ENCODE results near the gene IRF2BP2.

DNA sequence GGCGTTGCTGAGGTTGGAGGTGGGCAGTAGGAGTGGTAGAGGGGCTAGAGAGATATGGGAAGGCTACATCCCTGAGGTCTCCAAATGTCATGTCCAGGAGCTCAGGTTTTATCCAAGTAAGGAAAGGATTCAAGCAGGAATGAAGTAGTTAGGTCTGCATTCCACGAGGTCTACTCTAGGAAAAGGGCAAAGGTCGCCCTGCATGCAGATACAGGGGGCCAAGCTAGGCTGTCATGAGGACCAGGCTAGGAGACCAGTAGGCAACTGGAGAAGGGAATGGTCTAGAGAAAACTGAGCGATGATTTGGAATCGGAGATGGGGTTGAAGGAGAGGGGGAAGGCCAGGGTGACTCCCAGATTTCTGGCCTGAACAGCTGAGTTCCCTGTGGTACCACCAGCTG is 48.7 kb downstream of the IRF2BP2 start:
- TF ChIP-seq, protein P1, sequence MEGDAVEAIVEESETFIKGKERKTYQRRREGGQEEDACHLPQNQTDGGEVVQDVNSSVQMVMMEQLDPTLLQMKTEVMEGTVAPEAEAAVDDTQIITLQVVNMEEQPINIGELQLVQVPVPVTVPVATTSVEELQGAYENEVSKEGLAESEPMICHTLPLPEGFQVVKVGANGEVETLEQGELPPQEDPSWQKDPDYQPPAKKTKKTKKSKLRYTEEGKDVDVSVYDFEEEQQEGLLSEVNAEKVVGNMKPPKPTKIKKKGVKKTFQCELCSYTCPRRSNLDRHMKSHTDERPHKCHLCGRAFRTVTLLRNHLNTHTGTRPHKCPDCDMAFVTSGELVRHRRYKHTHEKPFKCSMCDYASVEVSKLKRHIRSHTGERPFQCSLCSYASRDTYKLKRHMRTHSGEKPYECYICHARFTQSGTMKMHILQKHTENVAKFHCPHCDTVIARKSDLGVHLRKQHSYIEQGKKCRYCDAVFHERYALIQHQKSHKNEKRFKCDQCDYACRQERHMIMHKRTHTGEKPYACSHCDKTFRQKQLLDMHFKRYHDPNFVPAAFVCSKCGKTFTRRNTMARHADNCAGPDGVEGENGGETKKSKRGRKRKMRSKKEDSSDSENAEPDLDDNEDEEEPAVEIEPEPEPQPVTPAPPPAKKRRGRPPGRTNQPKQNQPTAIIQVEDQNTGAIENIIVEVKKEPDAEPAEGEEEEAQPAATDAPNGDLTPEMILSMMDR (IDR thresholded peaks at IDR 0.05), result no peak
- TF ChIP-seq POLR2A (IDR thresholded peaks at IDR 0.05), result no peak

All from thyroid gland (tissue), 4 donors.